AG20443 (cell line): Measurements from ENCODE around the gene SDR39U1.

Experiments used
- DNase-seq: peaks from one replicate; pipeline ENCODE4 v3.0.0; 2012; ENCODE audit warnings: low spot score, mixed read lengths

SDR39U1 gene

GRCh38 chr14:24429395-24430142 is 13.0 kb downstream of the SDR39U1 start, which contains the start of the genes CBLN3 and KHNYN:
CBLN3 (minus strand) TSS chr14:24429668; CDS start chr14:24429054, 614 bp downstream.
KHNYN (plus strand) TSS chr14:24429954; CDS start chr14:24430731, 777 bp downstream.
- peak; percentile 97 for DNase-seq

- DNase-seq: no peak
These were observed 13.8 kb downstream of the SDR39U1 start for GRCh38 chr14:24428628-24429394.

- no peak for DNase-seq
These were observed 14.8 kb downstream of the SDR39U1 start for GRCh38 chr14:24427537-24428508.

- DNase-seq: no peak
These were observed 15.6 kb downstream of the SDR39U1 start for GRCh38 chr14:24426912-24427536.

GRCh38 chr14:24426150-24426911 is 16.2 kb downstream of the SDR39U1 start:
- no peak for DNase-seq

GRCh38 chr14:24425704-24426103 is 16.9 kb downstream of the SDR39U1 start:
- peak; percentile 64 for DNase-seq

- DNase-seq: no peak
These were observed 19.6 kb downstream of the SDR39U1 start for GRCh38 chr14:24422694-24423601.

- DNase-seq: no peak
These were observed 20.3 kb downstream of the SDR39U1 start for GRCh38 chr14:24422261-24422660.

- no peak for DNase-seq
These were observed 24.1 kb downstream of the SDR39U1 start for GRCh38 chr14:24418492-24418873.

- DNase-seq: no peak
These were observed 24.6 kb downstream of the SDR39U1 start for GRCh38 chr14:24417832-24418491.

- DNase-seq: no peak
These were observed 25.5 kb downstream of the SDR39U1 start for GRCh38 chr14:24416932-24417619.

GRCh38 chr14:24416254-24416931 is 26.2 kb downstream of the SDR39U1 start:
- no peak for DNase-seq

GRCh38 chr14:24415421-24416253 is 26.9 kb downstream of the SDR39U1 start:
- no peak for DNase-seq

GRCh38 chr14:24414732-24415420 is 27.7 kb downstream of the SDR39U1 start:
- DNase-seq: no peak

- DNase-seq: no peak
These were observed 28.5 kb downstream of the SDR39U1 start for GRCh38 chr14:24414077-24414476.
